Renal cortical epithelial cell (primary cell): ENCODE measurements around the gene CCDC177. TPM values are rescaled to one million over a fixed set of nuclear protein-coding genes. Genes with fewer than 3 reads are reported as not detected.

Experiments
- DNase-seq: peaks from one replicate; pipeline ENCODE4 v3.0.0-alpha.2; 2011; ENCODE audit warnings: low read depth
- total RNA-seq: library from RNA; depleted of rRNA; stranded (reverse); fragments of >200 nt; gene quantifications from 2 replicates; pipeline ENCODE4 v1.2.3, GENCODE V29; 2014

Gene CCDC177
- not detected in 2 replicates for total RNA-seq

- DNase-seq = peak; percentile 25
These were observed at the start of gene CCDC177 for GRCh38 chr14:69574263-69574953. CCDC177 (minus strand) TSS chr14:69574871; CDS start chr14:69573622, 1,249 bp downstream.

DNA sequence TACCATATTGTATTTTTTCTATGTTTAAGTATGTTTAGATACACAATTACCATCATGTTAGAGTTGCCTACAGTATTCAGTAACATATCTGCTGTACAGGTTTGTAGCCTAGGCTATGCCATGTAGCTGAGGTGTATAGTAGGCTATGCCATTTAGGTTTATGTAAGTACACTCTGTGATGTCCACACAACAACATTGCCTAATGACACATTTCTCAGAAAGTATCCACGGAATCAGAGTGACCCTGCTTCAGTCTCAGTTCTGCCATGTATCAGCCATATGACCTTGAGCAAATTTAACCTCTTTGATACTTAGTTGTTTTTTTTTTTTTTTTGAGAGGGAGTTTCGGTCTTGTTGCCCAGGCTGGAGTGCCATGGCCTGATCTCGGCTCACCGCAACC, 49.5 kb upstream of the CCDC177 start:
- DNase-seq = no peak

DNA sequence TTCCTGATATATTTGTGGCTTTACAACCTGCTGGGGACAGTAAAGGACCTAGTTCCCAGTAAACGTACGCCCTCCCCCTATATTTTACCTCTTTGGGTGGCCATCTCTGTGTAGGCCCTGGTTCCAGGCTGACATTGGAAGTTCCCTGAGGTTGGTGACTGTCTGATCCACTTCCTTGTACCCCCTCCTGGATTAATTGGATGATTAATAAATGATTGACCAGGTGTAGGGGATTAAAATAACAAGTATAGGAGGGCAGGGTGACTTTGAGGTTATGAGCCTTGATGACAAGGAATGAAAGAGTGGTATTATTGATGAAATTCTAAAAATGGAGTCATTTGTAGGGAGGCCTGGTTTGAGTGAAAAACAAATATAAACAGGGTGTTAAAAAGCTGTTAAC, 46.3 kb upstream of the CCDC177 start:
- DNase-seq = peak; percentile 75

DNA sequence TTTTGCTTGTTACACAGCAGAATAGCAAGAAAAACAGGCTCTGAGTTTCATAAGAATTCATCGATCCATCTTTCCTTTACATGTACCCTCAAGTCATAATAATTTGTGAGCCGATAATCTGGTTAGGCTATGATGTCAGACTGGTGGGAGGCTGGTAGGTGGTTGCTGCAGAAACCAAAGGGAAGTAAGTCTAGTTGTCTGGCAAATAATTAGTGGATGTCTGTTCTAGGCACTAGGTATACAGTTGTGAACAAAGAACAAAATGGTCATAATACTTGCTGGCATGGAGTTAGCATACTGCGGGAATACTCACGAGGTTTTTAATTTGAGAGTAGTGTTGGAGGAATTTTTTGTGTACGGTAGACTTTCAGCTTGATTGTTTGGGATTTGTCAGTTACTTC, 45.5 kb upstream of the CCDC177 start:
- peak; percentile 67 for DNase-seq

DNA sequence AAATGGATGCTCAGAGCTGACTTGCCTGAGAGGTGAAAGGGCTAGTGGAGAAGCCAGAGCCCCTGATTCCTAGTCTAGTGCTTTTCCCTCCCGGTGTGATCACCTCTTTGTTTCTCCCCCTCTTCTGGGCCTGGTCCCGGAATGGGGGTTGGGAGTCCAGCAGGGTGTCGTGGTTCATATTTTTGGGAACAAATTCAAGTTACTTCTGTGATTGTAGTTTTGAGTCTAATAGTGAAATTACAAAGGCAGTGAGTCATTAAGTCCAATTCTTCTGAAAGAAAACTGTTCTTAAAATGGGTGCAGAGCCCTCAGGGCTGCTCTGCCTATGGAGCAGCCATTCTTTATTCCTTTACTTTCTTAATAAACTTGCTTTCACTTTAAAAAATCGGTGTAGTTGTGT, 44.3 kb upstream of the CCDC177 start:
- no peak for DNase-seq

DNA sequence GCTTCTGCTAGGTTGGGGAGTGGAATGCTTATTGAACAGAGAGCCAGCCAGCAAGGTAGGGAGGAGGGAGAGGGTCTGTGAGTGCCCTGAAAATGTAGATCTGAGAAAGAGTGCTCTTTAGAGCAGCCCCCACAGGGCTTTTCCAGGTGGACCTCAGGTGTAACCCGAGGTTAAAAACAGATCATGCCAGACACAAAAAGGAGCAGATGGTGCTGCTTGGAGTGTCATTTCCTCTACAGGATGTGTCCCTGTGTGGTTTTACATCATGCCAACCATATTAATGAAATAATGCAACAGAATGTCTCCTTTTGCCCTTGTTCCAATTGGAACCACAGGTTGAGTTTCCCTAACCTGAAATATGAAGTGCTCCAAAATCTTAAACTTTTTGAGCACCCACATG, 43.1 kb upstream of the CCDC177 start:
- no peak for DNase-seq

- DNase-seq = no peak
These were observed 41.7 kb upstream of the CCDC177 start for GRCh38 chr14:69616408-69616773.

DNA sequence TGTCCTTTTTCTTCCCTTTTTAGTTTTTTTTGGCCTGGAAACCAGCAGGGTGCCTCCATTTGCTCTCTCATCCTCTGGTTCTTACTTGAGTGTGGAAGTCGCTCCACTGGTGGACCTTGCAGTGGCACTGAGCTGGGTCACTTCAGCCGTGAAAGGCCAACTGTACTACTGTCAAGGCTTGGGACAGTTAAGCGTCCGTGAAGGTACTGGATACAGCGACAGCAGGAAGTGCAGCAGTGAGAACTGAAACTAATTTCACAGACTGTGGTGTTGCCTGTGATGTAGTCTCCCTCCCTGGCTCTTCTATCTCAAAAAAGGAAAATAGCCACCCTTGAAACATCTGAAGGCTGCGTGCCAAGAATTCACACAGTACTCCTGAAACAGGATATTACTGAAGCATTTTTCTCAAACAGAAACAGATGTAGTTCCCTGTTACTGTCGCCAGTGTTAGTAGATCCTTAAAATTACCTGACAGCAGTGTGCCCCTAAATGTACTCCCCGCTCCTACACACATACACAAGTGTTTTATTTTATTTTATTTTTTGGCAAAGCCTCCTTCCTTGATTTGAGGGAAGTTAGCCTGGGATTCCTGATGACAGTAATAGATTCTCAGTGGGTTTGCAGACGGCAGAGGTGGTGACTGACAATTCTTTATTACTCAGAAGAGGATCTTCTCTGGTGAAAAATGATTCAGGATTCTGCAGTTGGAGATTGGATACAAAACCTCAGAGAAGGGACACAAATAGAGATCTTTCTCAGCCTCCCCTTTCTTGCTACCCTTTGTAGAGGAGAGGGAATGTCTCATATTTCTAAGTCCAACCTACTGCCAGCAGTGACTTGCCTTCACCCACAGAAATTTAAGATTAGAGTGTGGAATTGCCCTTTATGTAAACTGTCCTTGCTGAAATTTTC, 41.1 kb upstream of the CCDC177 start:
- peak; percentile 54 for DNase-seq

GRCh38 chr14:69615121-69615495, 40.4 kb upstream of the CCDC177 start:
- no peak for DNase-seq

DNA sequence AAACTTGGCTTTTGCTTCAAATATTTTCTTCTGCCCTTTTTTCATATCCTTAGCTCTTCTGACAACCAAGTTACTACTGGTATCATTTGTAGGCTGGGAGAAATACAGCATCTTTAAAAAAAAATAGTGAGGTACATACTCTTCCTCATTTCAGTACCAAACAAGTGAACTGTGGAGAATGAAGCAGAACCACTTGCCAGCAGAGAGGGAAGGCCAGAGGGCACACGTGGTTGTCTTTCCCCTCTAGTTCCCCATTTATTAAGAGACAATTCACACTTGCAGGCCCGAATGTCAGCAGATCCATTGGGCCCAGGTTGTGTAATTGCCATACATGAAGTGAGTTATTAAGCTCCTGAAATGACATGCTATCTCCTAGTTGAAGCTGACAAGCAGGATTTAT, 39.9 kb upstream of the CCDC177 start:
- peak; percentile 38 for DNase-seq

- DNase-seq = no peak
These were observed 38.8 kb upstream of the CCDC177 start for GRCh38 chr14:69613312-69614073.

GRCh38 chr14:69612783-69613130, 38.1 kb upstream of the CCDC177 start:
- DNase-seq = no peak

GRCh38 chr14:69612014-69612782, 37.5 kb upstream of the CCDC177 start:
- no peak for DNase-seq

- DNase-seq = peak; percentile 63
These were observed 36.7 kb upstream of the CCDC177 start, which contains the start of gene SUSD6 for GRCh38 chr14:69611172-69612013. SUSD6 (plus strand) TSS chr14:69611596; CDS start chr14:69658593, 46,997 bp downstream.

- peak; percentile 54 for DNase-seq
These were observed 36.2 kb upstream of the CCDC177 start for GRCh38 chr14:69610874-69611171.

DNA sequence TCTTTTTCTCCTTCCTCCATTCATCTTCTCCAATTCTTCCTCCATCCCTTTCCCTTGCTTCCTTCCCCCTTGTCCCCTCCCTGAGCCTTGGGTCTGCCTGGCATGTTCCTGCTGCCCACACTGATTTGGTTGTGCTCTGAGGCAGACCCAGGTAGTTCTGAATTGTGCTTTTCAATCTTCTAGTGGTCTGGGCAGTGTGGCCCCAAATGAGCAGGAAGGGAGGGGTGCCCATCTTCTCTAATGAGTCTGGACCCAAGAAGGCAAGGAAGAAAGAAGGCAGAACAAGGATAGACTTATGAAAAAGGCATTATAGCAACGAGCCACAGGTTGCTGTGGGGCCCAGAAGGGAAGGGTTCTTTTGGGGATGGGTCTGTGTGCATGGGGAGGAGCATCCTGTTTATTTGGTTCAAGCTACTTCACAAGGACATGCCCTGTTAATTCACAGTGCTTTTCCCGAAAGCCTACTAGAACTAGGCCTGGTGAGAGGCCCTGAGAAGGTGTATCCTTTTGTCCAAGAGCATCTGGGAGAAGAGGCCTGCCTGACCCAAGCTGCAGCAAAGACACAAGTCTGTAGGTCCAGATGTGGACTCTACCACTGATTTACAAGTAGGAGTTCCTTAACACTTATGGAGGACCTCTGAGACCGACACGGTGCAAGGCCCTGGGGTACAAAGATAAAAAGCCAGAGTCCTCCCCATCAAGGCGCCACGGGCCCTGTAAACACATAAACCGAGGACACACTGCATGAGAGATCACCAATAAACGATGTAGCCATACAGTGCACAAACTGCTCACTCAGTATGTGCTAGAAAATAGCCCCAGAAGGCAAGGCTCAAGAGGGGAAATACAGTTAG, 35.6 kb upstream of the CCDC177 start:
- DNase-seq = no peak

GRCh38 chr14:69606258-69607184, 31.9 kb upstream of the CCDC177 start:
- peak; percentile 36 for DNase-seq

DNA sequence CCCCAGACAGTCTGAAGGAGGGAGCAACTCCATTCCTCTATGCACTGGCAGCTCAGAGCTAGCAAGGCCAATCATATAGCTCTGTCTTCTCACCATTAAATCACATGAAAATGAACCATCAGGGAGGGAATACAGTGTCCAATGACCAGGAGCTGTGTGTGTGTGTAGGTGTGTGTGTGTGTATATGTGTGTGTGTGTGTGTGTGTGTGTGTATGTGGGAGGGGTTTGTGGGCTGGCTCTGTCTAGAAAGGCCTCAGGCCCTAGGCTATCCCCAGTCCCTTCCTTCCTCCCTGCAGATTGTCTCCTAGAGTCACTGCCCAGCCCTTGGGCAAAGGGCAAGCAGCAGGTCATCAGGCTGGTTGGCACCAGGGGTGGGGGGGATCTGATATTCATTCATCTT, 31.1 kb upstream of the CCDC177 start:
- DNase-seq = no peak
